HepG2 (cell line): ENCODE measurements around the gene NR3C2. TPM values are rescaled to one million over a fixed set of nuclear protein-coding genes. Genes with fewer than 3 reads are reported as not detected.

ENCODE experiments used
- ATAC-seq: fragments of 200-7000 bp; cut with Tn5 transposase; 3 replicates; pipeline ENCODE4 v1.9.1; 2020; ENCODE audit warnings: mild to moderate bottlenecking, moderate library complexity
- BruUV-seq: library from RNA; stranded (reverse); fragments of 400-500 nt; replicated peaks from 2 replicates; lab custom pipeline; 2021; lab: Mats Ljungman, UMichigan
- CTCF ChIA-PET: fragments of 300-600 bp; formaldehyde crosslinking; extraction: SDS; loops from one replicate; lab custom pipeline; 2021; ENCODE audit warnings: low total read pairs, inconsistent platforms, low intra/inter-chr PET ratio; lab: Yijun Ruan, JAX
- POLR2A ChIA-PET: fragments of 350-600 bp; sonication (Branson Sonifier 250); formaldehyde crosslinking; loops from one replicate; lab custom pipeline; 2020; ENCODE audit warnings: antibody characterized with exemption, inconsistent platforms; lab: Yijun Ruan, JAX
- DNase-seq: peaks from one replicate; pipeline ENCODE4 v3.0.0-alpha.2; 2015; ENCODE audit warnings: low spot score
- FAIRE-seq: peaks from 3 replicates; lab custom pipeline; 2011; peaks lifted over from hg19 to GRCh38; lab: Jason Lieb, UNC
- H2AFZ ChIP-seq: one replicate; pipeline ENCODE4 v1.6.1; 2011; ENCODE audit warnings: low read length, inconsistent platforms
- H3K27ac ChIP-seq: fragments of 300-600 bp; 3 replicates; pipeline ENCODE4 v1.8.0; 2011; ENCODE audit warnings: mixed run types, mild to moderate bottlenecking, mixed read lengths, low read length, inconsistent platforms; ENCODE audit not compliant: insufficient read depth; ENCODE audit errors: extremely low read length
- H3K27me3 ChIP-seq, 2 experiments: fragments of 200-600 bp in 1 of 2; 2 replicates in 1 of 2; 3 replicates in 1 of 2; pipeline versions ENCODE4 v1.6.0 to v1.8.0; 2011; ENCODE audit warnings: low read length in 2 of 2, mild to moderate bottlenecking in 2 of 2, moderate library complexity in 2 of 2, inconsistent platforms in 1 of 2; ENCODE audit not compliant: insufficient read depth in 2 of 2, control insufficient read depth in 1 of 2
- H3K36me3 ChIP-seq, 2 experiments: fragments of 200-600 bp in 1 of 2; replicated peaks in 1 of 2; 2 replicates in 1 of 2; 3 replicates in 1 of 2; pipeline versions ENCODE4 v1.5.1 to v1.8.0; 2011; ENCODE audit warnings: low read length in 2 of 2, inconsistent platforms in 1 of 2; ENCODE audit not compliant: insufficient read depth in 2 of 2, control insufficient read depth in 1 of 2
- H3K4me1 ChIP-seq: 2 replicates; pipeline ENCODE4 v1.5.1; 2012; ENCODE audit warnings: low read length, inconsistent platforms; ENCODE audit not compliant: insufficient read depth
- H3K4me2 ChIP-seq: 2 replicates; pipeline ENCODE4 v1.6.0; 2011; ENCODE audit warnings: low read depth, low read length, inconsistent platforms
- H3K4me3 ChIP-seq, 3 experiments: fragments of 200-600 bp in 1 of 3; sonication (generic), shearing (Covaris generic) in 1 of 3; replicated peaks in 1 of 3; 2 replicates each; pipeline ENCODE4 v1.5.1; 2011 to 2016; ENCODE audit warnings: low read length in 3 of 3, inconsistent platforms in 2 of 3, low read depth in 2 of 3, mild to moderate bottlenecking in 2 of 3, control low read depth in 1 of 3, mixed read lengths in 1 of 3; ENCODE audit not compliant: insufficient read depth in 1 of 3
- H3K79me2 ChIP-seq: one replicate; pipeline ENCODE4 v1.6.1; 2011; ENCODE audit warnings: low read length, inconsistent platforms; ENCODE audit not compliant: insufficient read depth
- H3K9ac ChIP-seq: 2 replicates; pipeline ENCODE4 v1.6.0; 2011; ENCODE audit warnings: mild to moderate bottlenecking, low read depth, low read length, inconsistent platforms; ENCODE audit not compliant: insufficient read depth
- H3K9me3 ChIP-seq: 2 replicates; pipeline ENCODE4 v1.5.1; 2012; ENCODE audit warnings: mild to moderate bottlenecking, low read length
- H4K20me1 ChIP-seq: 2 replicates; pipeline ENCODE4 v1.6.0; 2011; ENCODE audit warnings: inconsistent platforms, mild to moderate bottlenecking, low read length, moderate library complexity; ENCODE audit not compliant: insufficient read depth
- ATF3 ChIP-seq: sonication (generic); formaldehyde crosslinking; IDR thresholded peaks from 2 replicates; pipeline ENCODE4 v1.4.0; 2020; ENCODE audit warnings: missing genetic modification reagents
- FOXA1 ChIP-seq, 2 experiments: fragments of 450-650 bp in 1 of 2; sonication (generic) in 1 of 2; formaldehyde crosslinking in 1 of 2; IDR thresholded peaks; 2 replicates each; pipeline versions ENCODE4 v1.4.0 to v1.6.1; 2016 to 2020; ENCODE audit warnings: missing genetic modification reagents in 1 of 2
- HNF1B ChIP-seq: sonication (generic); formaldehyde crosslinking; IDR thresholded peaks from 2 replicates; pipeline ENCODE4 v1.5.1; 2020; ENCODE audit warnings: mild to moderate bottlenecking, moderate library complexity, missing genetic modification reagents
- NFE2L1 ChIP-seq: sonication (generic); formaldehyde crosslinking; IDR thresholded peaks from 2 replicates; pipeline ENCODE4 v1.4.0; 2020; ENCODE audit warnings: missing genetic modification reagents, mild to moderate bottlenecking, borderline replicate concordance
- NFRKB ChIP-seq: fragments of 450-650 bp; IDR thresholded peaks from 2 replicates; pipeline ENCODE4 v1.6.1; 2017
- NR2F1 ChIP-seq, 2 experiments: fragments of 450-650 bp in 1 of 2; formaldehyde crosslinking in 1 of 2; IDR thresholded peaks; 2 replicates each; pipeline versions ENCODE4 v1.5.0 to v1.6.1; 2016 to 2020; ENCODE audit warnings: mild to moderate bottlenecking in 1 of 2, missing compliant biosample characterization in 1 of 2, missing genetic modification reagents in 1 of 2, moderate library complexity in 1 of 2
- PLSCR1 ChIP-seq: sonication (generic); formaldehyde crosslinking; IDR thresholded peaks from 2 replicates; pipeline ENCODE4 v1.5.0; 2020; ENCODE audit warnings: missing genetic modification reagents, mild to moderate bottlenecking, borderline replicate concordance
- RBFOX2 ChIP-seq: fragments of 200-400 bp; formaldehyde crosslinking; IDR thresholded peaks from 2 replicates; pipeline ENCODE4 v1.6.1; 2017; ENCODE audit warnings: low read depth, mild to moderate bottlenecking, low read length
- SMC3 ChIP-seq: IDR thresholded peaks from 2 replicates; pipeline ENCODE4 v1.6.1; 2011; ENCODE audit warnings: low read length, improper control_type of control experiment
- SRF ChIP-seq: IDR thresholded peaks from 2 replicates; pipeline ENCODE4 v1.6.1; 2011; ENCODE audit warnings: mild to moderate bottlenecking, low read depth, low read length, moderate library complexity
- TAF1 ChIP-seq: sonication (generic); formaldehyde crosslinking; IDR thresholded peaks from 2 replicates; pipeline ENCODE4 v1.4.0; 2020; ENCODE audit warnings: missing genetic modification reagents
- TRAFD1 ChIP-seq: sonication (generic); formaldehyde crosslinking; IDR thresholded peaks from 2 replicates; pipeline ENCODE4 v1.5.1; 2020; ENCODE audit warnings: missing genetic modification reagents, mild to moderate bottlenecking, borderline replicate concordance
- ZSCAN29 ChIP-seq: sonication (generic); formaldehyde crosslinking; conservative IDR thresholded peaks from 2 replicates; pipeline ENCODE4 v1.4.0; 2020; ENCODE audit warnings: mild to moderate bottlenecking, missing genetic modification reagents
- in situ Hi-C: cut with HindIII; loops from 2 replicates; pipeline ENCODE4 v1.10.0; 2017; ENCODE audit warnings: low pct_unique_long_range_greater_than_20kb; ENCODE audit not compliant: extremely low pct_ligation_motif_present
- intact Hi-C: fragments of 100-400 bp; cut with micrococcal nuclease; formaldehyde crosslinking; loops from one replicate; pipeline ENCODE4 v1.10.0; 2022; ENCODE audit not compliant: unreplicated experiment
- polyA plus RNA-seq, 8 experiments: library from polyadenylated mRNA; depleted of rRNA in 3 of 8; stranded (reverse) in 7 of 8; unstranded in 1 of 8; fragments of >200 nt; fragmentation: Illumina TruSeq in 4 of 8; extraction: Trizol in 4 of 8; gene quantifications; 2 replicates each; pipeline versions ENCODE4 v1.2.1 to v1.2.3, GENCODE V29; 2011 to 2016; ENCODE audit warnings: low read depth in 4 of 8, missing spikeins in 1 of 8, mixed read lengths in 1 of 8; ENCODE audit not compliant: insufficient read depth in 1 of 8
- total RNA-seq, 5 experiments: library from RNA; depleted of rRNA; stranded (reverse); fragments of >200 nt; fragmentation: Illumina TruSeq; extraction: Trizol; gene quantifications; 2 replicates each; pipeline ENCODE4 v1.2.3, GENCODE V29; 2016; ENCODE audit warnings: low read depth in 1 of 5
- TF ChIP-seq, protein P1 (sequence below): sonication (generic); formaldehyde crosslinking; IDR thresholded peaks from 2 replicates; pipeline ENCODE4 v1.5.0; 2020; ENCODE audit warnings: missing genetic modification reagents
- TF ChIP-seq, protein P2 (sequence below): sonication (generic); formaldehyde crosslinking; conservative IDR thresholded peaks from 2 replicates; pipeline ENCODE4 v1.5.0; 2020; ENCODE audit warnings: missing genetic modification reagents
- TF ChIP-seq, protein P3 (sequence below): sonication (generic); formaldehyde crosslinking; IDR thresholded peaks from 2 replicates; pipeline ENCODE4 v1.8.1; 2023; ENCODE audit warnings: mild to moderate bottlenecking, missing genetic modification reagents

NR3C2 gene
- total and polyA plus RNA-seq, 2 of the 13 experiments (the other 11 are each of a cell fraction or from before 2014, with no cell fraction given) = 0.26 to 0.46 TPM

- TF ChIP-seq HNF1B (no peak), ZSCAN29 (no peak), TAF1 (CRISPR knock-in tag) (no peak), FOXA1 (IDR thresholded peaks at IDR 0.05) (no peak), FOXA1 (CRISPR knock-in tag; IDR thresholded peaks at IDR 0.05) (no peak), NR2F1 (CRISPR knock-in tag; IDR thresholded peaks at IDR 0.05) (no peak)
- TF ChIP-seq, protein P1, sequence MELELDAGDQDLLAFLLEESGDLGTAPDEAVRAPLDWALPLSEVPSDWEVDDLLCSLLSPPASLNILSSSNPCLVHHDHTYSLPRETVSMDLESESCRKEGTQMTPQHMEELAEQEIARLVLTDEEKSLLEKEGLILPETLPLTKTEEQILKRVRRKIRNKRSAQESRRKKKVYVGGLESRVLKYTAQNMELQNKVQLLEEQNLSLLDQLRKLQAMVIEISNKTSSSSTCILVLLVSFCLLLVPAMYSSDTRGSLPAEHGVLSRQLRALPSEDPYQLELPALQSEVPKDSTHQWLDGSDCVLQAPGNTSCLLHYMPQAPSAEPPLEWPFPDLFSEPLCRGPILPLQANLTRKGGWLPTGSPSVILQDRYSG (CRISPR knock-in tag) = no peak
- TF ChIP-seq, all 625 proteins: peak for 0
Observed at GRCh38 chr4:148312956-148313490, 129.2 kb downstream of the NR3C2 start (continued).

- H2AFZ ChIP-seq = no peak overlapping the region
- no peak for DNase-seq
- no peaks in the 10 kb centered on the region for H3K36me3 ChIP-seq
- no peaks in the 10 kb centered on the region for H4K20me1 ChIP-seq
- no peaks in the 10 kb centered on the region for H3K9me3 ChIP-seq
- ATAC-seq = no peak
- H3K4me2 ChIP-seq = no peak overlapping the region
- in situ Hi-C loops = no loop called here
- no peaks in the 10 kb centered on the region for H3K79me2 ChIP-seq
- no peaks in the 10 kb centered on the region for H3K4me1 ChIP-seq
- H3K27ac ChIP-seq = no peak overlapping the region
- intact Hi-C loops = no loop called here
- H3K27me3 ChIP-seq = no peaks in the 10 kb centered on the region
- ChIA-PET POLR2A (no interaction called here), CTCF (no interaction called here)
- no peak overlapping the region for H3K9ac ChIP-seq
- no peak for FAIRE-seq
- H3K4me3 ChIP-seq = no peak overlapping the region
- no TSS peak for BruUV-seq
- TF ChIP-seq NFRKB = no peak
- TF ChIP-seq NFE2L1 (CRISPR knock-in tag) = no peak
- no peak for TF ChIP-seq ATF3 (CRISPR knock-in tag)
- no peak for TF ChIP-seq PLSCR1
- no peak for TF ChIP-seq SRF
- TF ChIP-seq SMC3 = no peak
- TF ChIP-seq TAF1 (CRISPR knock-in tag) = no peak
- TF ChIP-seq TRAFD1 (CRISPR knock-in tag) = no peak
- TF ChIP-seq, protein P2, sequence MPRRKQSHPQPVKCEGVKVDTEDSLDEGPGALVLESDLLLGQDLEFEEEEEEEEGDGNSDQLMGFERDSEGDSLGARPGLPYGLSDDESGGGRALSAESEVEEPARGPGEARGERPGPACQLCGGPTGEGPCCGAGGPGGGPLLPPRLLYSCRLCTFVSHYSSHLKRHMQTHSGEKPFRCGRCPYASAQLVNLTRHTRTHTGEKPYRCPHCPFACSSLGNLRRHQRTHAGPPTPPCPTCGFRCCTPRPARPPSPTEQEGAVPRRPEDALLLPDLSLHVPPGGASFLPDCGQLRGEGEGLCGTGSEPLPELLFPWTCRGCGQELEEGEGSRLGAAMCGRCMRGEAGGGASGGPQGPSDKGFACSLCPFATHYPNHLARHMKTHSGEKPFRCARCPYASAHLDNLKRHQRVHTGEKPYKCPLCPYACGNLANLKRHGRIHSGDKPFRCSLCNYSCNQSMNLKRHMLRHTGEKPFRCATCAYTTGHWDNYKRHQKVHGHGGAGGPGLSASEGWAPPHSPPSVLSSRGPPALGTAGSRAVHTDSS = no peak
- TF ChIP-seq, protein P3, sequence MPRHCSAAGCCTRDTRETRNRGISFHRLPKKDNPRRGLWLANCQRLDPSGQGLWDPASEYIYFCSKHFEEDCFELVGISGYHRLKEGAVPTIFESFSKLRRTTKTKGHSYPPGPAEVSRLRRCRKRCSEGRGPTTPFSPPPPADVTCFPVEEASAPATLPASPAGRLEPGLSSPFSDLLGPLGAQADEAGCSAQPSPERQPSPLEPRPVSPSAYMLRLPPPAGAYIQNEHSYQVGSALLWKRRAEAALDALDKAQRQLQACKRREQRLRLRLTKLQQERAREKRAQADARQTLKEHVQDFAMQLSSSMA = no peak
- TF ChIP-seq RBFOX2 = no peak
Observed at GRCh38 chr4:148311526-148311925, 130.7 kb downstream of the NR3C2 start.
